K562 (cell line): Measurements from ENCODE around the gene PIP4K2A. TPM values are rescaled to one million over a fixed set of nuclear protein-coding genes. Genes with fewer than 3 reads are reported as not detected.

ENCODE experiments used
- CHD1 ChIP-seq: fragments of 200-600 bp; sonication (generic); IDR thresholded peaks from one replicate; pipeline ENCODE4 v1.6.1; 2012; ENCODE audit warnings: mild to moderate bottlenecking, moderate library complexity, low read length, inconsistent platforms
- CREB3L1 ChIP-seq: fragments of 450-650 bp; IDR thresholded peaks from 2 replicates; pipeline ENCODE4 v1.6.1; 2014; ENCODE audit warnings: low read depth, mild to moderate bottlenecking, moderate library complexity, borderline replicate concordance
- EGR1 ChIP-seq: fragments of 450-650 bp; conservative IDR thresholded peaks from 2 replicates; pipeline ENCODE4 v1.6.1; 2017; ENCODE audit warnings: mild to moderate bottlenecking
- GATA2 ChIP-seq: sonication (generic); formaldehyde crosslinking; IDR thresholded peaks from 2 replicates; pipeline ENCODE4 v1.4.0; 2020; ENCODE audit warnings: mild to moderate bottlenecking, missing genetic modification reagents
- KAT8 ChIP-seq: fragments of 450-650 bp; IDR thresholded peaks from 2 replicates; pipeline ENCODE4 v1.6.1; 2016; ENCODE audit warnings: low read depth, mild to moderate bottlenecking
- MED1 ChIP-seq: sonication (generic); formaldehyde crosslinking; IDR thresholded peaks from 2 replicates; pipeline ENCODE4 v1.8.1; 2023; ENCODE audit warnings: missing genetic modification reagents, borderline replicate concordance
- MEF2D ChIP-seq: conservative IDR thresholded peaks from 2 replicates; pipeline ENCODE4 v1.6.1; 2016; ENCODE audit warnings: low read depth, missing genetic modification characterization, missing compliant biosample characterization
- MLLT1 ChIP-seq, 2 experiments: fragments of 450-650 bp; IDR thresholded peaks; 2 replicates each; pipeline ENCODE4 v1.6.1; 2016
- NR4A1 ChIP-seq, 2 experiments: fragments of 250-450 bp in 1 of 2; fragments of 450-650 bp in 1 of 2; sonication (Bioruptor Pico) in 1 of 2; IDR thresholded peaks; 2 replicates each; pipeline versions ENCODE4 v1.4.0 to v1.6.1; 2016 to 2020; ENCODE audit warnings: mild to moderate bottlenecking in 2 of 2, missing compliant biosample characterization in 1 of 2, missing genetic modification characterization in 1 of 2, moderate library complexity in 1 of 2
- TAF1 ChIP-seq: IDR thresholded peaks from 2 replicates; pipeline ENCODE4 v1.6.1; 2011; ENCODE audit warnings: mild to moderate bottlenecking, low read length, moderate library complexity; ENCODE audit not compliant: insufficient read depth, control insufficient read depth, severe bottlenecking; ENCODE audit errors: extremely low read depth
- ZBTB1 ChIP-seq: sonication (generic); formaldehyde crosslinking; IDR thresholded peaks from 2 replicates; pipeline ENCODE4 v1.8.1; 2023; ENCODE audit warnings: missing genetic modification reagents, low read depth, mild to moderate bottlenecking, borderline replicate concordance
- ZNF780A ChIP-seq: fragments of 250-450 bp; sonication (Bioruptor Pico); IDR thresholded peaks from 2 replicates; pipeline ENCODE4 v1.5.0; 2021; ENCODE audit warnings: mild to moderate bottlenecking
- polyA plus RNA-seq, 8 experiments: library from polyadenylated mRNA; depleted of rRNA in 4 of 8; stranded (reverse) in 5 of 8; unstranded in 3 of 8; fragments of >200 nt; fragmentation: Nextera tagmentation in 2 of 8; fragmentation: Illumina TruSeq in 1 of 8; extraction: Ambion mirVana in 2 of 8; extraction: Trizol in 1 of 8; gene quantifications; 2 replicates each; pipeline versions ENCODE4 v1.2.1 to v1.2.3, GENCODE V29; 2011 to 2014; ENCODE audit warnings: inconsistent platforms in 1 of 8, missing spikeins in 1 of 8
- total RNA-seq, 7 experiments: library from RNA; depleted of rRNA in 6 of 7; stranded (reverse); fragments of >200 nt in 6 of 7; fragmentation: Illumina TruSeq in 2 of 7; extraction: Trizol in 2 of 7; gene quantifications; 2 replicates each; pipeline versions ENCODE4 v1.2.1 to v1.2.3, GENCODE V29; 2011 to 2021; ENCODE audit warnings: low replicate concordance in 1 of 7
- TF ChIP-seq, protein P1 (sequence below), 2 experiments: fragments of 250-450 bp in 1 of 2; fragments of 450-650 bp in 1 of 2; sonication (Bioruptor Pico) in 1 of 2; IDR thresholded peaks; 2 replicates each; pipeline versions ENCODE4 v1.6.1 to v1.8.0; 2016 to 2021; ENCODE audit warnings: mild to moderate bottlenecking in 2 of 2, moderate library complexity in 2 of 2, missing compliant biosample characterization in 1 of 2, missing genetic modification characterization in 1 of 2
- TF ChIP-seq, protein P2 (sequence below), 2 experiments: IDR thresholded peaks; 2 replicates each; pipeline ENCODE4 v1.6.1; 2011; ENCODE audit warnings: borderline replicate concordance in 1 of 2, control low read depth in 1 of 2, low read depth in 1 of 2, low read length in 1 of 2, mild to moderate bottlenecking in 1 of 2, mixed read lengths in 1 of 2, moderate library complexity in 1 of 2; ENCODE audit not compliant: insufficient read depth in 1 of 2, insufficient read length in 1 of 2, poor library complexity in 1 of 2, severe bottlenecking in 1 of 2; ENCODE audit errors: extremely low read depth in 1 of 2
- TF ChIP-seq, protein P3 (sequence below): fragments of 450-650 bp; formaldehyde crosslinking; IDR thresholded peaks from 2 replicates; pipeline ENCODE4 v1.4.0; 2020; ENCODE audit warnings: mild to moderate bottlenecking, moderate library complexity
- TF ChIP-seq, protein P4 (sequence below): sonication (generic); formaldehyde crosslinking; IDR thresholded peaks from 2 replicates; pipeline ENCODE4 v1.8.0; 2022; ENCODE audit warnings: mild to moderate bottlenecking, missing genetic modification reagents

Gene PIP4K2A
- total and polyA plus RNA-seq, 9 of the 15 experiments (the other 6 are each of a cell fraction or from before 2014, with no cell fraction given), result 35.6 to 117 (median 71.9) TPM

DNA sequence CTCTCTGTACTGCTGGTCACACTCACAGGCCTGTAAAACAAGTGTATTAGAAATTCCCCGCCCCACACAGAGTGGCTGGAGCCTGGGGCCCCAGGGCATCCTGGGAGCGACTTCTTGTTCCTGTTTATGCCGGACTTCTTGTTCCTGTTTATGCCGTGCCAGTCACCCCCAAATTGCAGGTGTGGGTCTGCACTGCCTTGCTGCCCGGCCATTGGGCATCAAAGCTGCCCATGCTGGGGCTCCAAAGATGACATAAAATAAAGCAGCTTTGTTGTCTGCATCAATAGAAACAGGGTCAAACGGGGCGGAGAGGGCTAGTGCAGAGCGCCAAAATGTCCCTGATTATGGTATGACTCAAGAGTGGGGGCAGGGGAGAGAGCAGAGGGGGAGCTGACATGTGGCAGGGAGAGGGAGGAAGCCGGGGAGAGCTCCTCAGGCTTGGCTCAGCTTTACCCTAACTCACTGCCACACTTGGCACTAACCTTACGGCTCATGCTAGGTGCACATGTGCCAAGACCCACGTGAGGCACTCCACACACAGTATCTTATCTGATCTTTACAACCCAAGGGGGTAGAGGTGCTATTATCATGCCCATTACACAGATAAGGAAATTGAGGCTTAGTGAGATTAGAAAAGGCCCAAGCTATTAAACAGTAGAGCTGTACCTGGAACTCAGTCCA is 98.4 kb downstream of the PIP4K2A start (continued):
- TF ChIP-seq, protein P1, sequence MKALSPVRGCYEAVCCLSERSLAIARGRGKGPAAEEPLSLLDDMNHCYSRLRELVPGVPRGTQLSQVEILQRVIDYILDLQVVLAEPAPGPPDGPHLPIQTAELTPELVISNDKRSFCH (CRISPR knock-in tag; IDR thresholded peaks at IDR 0.05), result no peak
- TF ChIP-seq, protein P1 (tag; IDR thresholded peaks at IDR 0.05), result peak; percentile 89
- TF ChIP-seq, protein P2, sequence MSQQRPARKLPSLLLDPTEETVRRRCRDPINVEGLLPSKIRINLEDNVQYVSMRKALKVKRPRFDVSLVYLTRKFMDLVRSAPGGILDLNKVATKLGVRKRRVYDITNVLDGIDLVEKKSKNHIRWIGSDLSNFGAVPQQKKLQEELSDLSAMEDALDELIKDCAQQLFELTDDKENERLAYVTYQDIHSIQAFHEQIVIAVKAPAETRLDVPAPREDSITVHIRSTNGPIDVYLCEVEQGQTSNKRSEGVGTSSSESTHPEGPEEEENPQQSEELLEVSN (IDR thresholded peaks at IDR 0.05; ENCODE audit: borderline replicate concordance in 1 of 2, extremely low read depth in 1 of 2, insufficient read depth in 1 of 2, insufficient read length in 1 of 2, low read depth in 1 of 2, low read length in 1 of 2, poor library complexity in 1 of 2, severe bottlenecking in 1 of 2), result peak; percentile 35 to 75
- TF ChIP-seq NR4A1 (CRISPR knock-in tag; IDR thresholded peaks at IDR 0.05) (no peak), NR4A1 (tag; IDR thresholded peaks at IDR 0.05) (peak; percentile 78), ZBTB1 (CRISPR knock-in tag) (no peak), TAF1 (peak; percentile 8), KAT8 (no peak), MED1 (CRISPR knock-in tag) (no peak), ZNF780A (no peak), EGR1 (peak; percentile 18; the same call in 1 of the 2 replicates), MLLT1 (IDR thresholded peaks at IDR 0.05) (0 out of 4 replicates have a peak, but pooled peaks of 1 of the 2 experiments have one; percentile 16), CREB3L1 (peak; percentile 85; the same call in 1 of the 2 replicates), CHD1 (peak; percentile 39), MEF2D (tag) (peak; percentile 29; the same call in 1 of the 2 replicates), GATA2 (CRISPR knock-in tag) (peak; percentile 37; the same call in 1 of the 2 replicates)
- TF ChIP-seq, protein P3, sequence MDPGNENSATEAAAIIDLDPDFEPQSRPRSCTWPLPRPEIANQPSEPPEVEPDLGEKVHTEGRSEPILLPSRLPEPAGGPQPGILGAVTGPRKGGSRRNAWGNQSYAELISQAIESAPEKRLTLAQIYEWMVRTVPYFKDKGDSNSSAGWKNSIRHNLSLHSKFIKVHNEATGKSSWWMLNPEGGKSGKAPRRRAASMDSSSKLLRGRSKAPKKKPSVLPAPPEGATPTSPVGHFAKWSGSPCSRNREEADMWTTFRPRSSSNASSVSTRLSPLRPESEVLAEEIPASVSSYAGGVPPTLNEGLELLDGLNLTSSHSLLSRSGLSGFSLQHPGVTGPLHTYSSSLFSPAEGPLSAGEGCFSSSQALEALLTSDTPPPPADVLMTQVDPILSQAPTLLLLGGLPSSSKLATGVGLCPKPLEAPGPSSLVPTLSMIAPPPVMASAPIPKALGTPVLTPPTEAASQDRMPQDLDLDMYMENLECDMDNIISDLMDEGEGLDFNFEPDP (CRISPR knock-in tag), result no peak
- TF ChIP-seq, protein P4, sequence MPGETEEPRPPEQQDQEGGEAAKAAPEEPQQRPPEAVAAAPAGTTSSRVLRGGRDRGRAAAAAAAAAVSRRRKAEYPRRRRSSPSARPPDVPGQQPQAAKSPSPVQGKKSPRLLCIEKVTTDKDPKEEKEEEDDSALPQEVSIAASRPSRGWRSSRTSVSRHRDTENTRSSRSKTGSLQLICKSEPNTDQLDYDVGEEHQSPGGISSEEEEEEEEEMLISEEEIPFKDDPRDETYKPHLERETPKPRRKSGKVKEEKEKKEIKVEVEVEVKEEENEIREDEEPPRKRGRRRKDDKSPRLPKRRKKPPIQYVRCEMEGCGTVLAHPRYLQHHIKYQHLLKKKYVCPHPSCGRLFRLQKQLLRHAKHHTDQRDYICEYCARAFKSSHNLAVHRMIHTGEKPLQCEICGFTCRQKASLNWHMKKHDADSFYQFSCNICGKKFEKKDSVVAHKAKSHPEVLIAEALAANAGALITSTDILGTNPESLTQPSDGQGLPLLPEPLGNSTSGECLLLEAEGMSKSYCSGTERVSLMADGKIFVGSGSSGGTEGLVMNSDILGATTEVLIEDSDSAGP (CRISPR knock-in tag), result 0 out of 2 replicates have a peak, but pooled peaks have one; percentile 33
